HFFc6 (cell line): ENCODE measurements around the gene TNF. TPM values are rescaled to one million over a fixed set of nuclear protein-coding genes. Genes with fewer than 3 reads are reported as not detected.

ENCODE experiments used
- DNase-seq: peaks from one replicate; pipeline ENCODE4 v3.0.0-alpha.2; 2018
- H3K27ac Mint-ChIP-seq: 2 replicates; pipeline ENCODE4 v1.8.0; 2020; ENCODE audit warnings: mild to moderate bottlenecking, mixed read lengths
- H3K27me3 Mint-ChIP-seq: 2 replicates; pipeline ENCODE4 v1.8.0; 2021; ENCODE audit warnings: mild to moderate bottlenecking, moderate library complexity, mixed read lengths; ENCODE audit not compliant: insufficient read depth
- H3K36me3 Mint-ChIP-seq: 2 replicates; pipeline ENCODE4 v1.8.0; 2021; ENCODE audit warnings: low read depth, mixed read lengths
- H3K4me1 Mint-ChIP-seq: 2 replicates; pipeline ENCODE4 v1.8.0; 2020; ENCODE audit warnings: low read depth, mixed read lengths
- H3K4me3 Mint-ChIP-seq: 2 replicates; pipeline ENCODE4 v1.8.0; 2020; ENCODE audit warnings: mild to moderate bottlenecking, moderate library complexity, mixed read lengths
- H3K9me3 Mint-ChIP-seq: 2 replicates; pipeline ENCODE4 v1.8.0; 2020; ENCODE audit warnings: mild to moderate bottlenecking, mixed read lengths
- total RNA-seq, 6 experiments: library from RNA; stranded (reverse); fragmentation: NEBNext Ultra II Directional; extraction: Animal tissue kit (Norgen Biotek cat#: 25700); gene quantifications; 2 replicates in 1 of 6; 3 replicates in 5 of 6; pipeline ENCODE4 v1.2.3, GENCODE V29; 2021
- TF ChIP-seq, protein P1 (sequence below): fragments of 200-600 bp; sonication (generic); IDR thresholded peaks from 2 replicates; pipeline ENCODE4 v1.5.0; 2021; ENCODE audit warnings: antibody characterized with exemption, mild to moderate bottlenecking

Gene TNF
- total RNA-seq, 6 experiments from 2014 or later: 0.12 to 0.41 (median 0.23) TPM

DNA sequence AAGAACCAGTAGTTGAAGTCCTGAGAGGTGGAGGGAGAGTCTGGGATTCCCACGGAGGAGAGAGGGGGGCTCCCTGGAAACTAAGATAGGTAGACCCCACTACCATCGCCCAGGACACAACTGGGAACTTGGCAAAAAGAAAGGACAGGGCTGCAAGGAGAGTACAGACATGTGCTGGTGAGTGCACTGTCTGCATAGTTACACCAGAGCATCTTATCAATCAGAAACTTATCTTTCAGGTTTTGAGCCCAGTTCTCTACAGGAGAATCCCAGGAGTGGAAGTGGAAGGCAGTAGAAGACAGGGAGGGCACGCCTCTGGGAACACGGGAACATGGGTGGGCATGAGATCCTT is 15.8 kb upstream of the TNF start:
- Mint-ChIP-seq H3K27me3 (peaks cover 7% of the 10 kb centered on the region), H3K27ac (peak overlapping the region; percentile 85), H3K4me1 (peaks cover 56% of the 10 kb centered on the region), H3K9me3 (no peaks in the 10 kb centered on the region), H3K4me3 (peak overlapping the region; percentile 50), H3K36me3 (peaks cover 25% of the 10 kb centered on the region)
- TF ChIP-seq, protein P1, sequence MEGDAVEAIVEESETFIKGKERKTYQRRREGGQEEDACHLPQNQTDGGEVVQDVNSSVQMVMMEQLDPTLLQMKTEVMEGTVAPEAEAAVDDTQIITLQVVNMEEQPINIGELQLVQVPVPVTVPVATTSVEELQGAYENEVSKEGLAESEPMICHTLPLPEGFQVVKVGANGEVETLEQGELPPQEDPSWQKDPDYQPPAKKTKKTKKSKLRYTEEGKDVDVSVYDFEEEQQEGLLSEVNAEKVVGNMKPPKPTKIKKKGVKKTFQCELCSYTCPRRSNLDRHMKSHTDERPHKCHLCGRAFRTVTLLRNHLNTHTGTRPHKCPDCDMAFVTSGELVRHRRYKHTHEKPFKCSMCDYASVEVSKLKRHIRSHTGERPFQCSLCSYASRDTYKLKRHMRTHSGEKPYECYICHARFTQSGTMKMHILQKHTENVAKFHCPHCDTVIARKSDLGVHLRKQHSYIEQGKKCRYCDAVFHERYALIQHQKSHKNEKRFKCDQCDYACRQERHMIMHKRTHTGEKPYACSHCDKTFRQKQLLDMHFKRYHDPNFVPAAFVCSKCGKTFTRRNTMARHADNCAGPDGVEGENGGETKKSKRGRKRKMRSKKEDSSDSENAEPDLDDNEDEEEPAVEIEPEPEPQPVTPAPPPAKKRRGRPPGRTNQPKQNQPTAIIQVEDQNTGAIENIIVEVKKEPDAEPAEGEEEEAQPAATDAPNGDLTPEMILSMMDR: no peak
- no peak for DNase-seq

DNA sequence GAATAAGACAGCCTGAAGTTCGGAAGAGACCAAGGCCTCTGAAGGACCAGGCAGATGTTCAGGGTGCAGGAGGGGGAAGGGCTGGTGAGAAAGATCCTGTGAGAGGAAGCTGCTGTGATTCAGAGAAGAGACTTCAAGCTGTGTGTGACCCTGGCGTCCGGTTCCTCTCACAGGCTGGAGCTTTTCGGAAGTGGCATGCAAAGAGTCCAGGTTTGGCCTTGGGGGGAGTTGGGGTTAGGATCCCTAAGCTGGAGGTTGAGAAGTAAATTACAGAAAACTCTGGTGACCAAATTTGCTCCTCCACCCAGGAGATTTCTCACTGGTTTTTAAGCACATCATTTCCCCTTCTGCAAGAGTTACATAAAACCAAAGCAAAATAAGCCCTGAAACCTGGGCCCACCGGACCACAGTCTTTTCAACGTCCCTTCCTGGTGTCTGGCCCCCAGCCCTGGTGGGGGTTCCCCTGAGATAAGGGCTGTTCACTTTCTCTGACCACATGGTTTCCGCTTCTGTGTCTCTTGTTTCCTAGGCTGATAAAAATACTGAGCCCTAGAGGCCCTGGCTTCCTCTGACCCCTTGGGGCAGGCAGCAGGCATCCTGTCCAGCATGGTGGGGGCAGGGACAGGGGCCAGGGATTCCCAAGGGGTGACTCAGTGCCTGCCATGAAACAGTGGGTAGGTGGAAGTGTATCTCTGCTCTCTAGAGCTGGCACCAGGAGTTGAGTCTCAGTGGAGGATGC is 15.2 kb upstream of the TNF start:
- peak overlapping the region; percentile 85 for H3K27ac Mint-ChIP-seq
- H3K36me3 Mint-ChIP-seq: peaks cover 25% of the 10 kb centered on the region
- H3K9me3 Mint-ChIP-seq: no peaks in the 10 kb centered on the region
- TF ChIP-seq, protein P1: no peak
- peak; percentile 74 for DNase-seq
- peak overlapping the region; percentile 50 for H3K4me3 Mint-ChIP-seq
- H3K27me3 Mint-ChIP-seq: peaks cover 7% of the 10 kb centered on the region
- H3K4me1 Mint-ChIP-seq: peaks cover 56% of the 10 kb centered on the region

DNA sequence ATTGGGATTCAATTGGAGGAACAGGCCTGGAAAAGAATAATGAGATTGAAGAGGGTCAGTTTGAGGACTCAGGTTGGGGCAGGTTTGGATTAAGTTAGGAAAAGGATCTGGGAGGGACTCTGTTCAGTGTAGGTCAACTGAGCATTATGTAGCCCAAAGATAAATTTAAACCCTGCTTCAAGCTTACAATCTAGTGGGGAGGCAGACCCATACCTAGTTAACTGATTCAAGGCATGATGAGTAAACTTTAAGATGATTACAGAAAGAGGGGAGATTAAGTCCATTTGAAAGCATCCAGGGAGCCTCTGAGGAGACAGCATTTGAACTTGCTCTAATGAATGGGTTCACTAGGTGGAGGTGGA is 14.7 kb upstream of the TNF start:
- Mint-ChIP-seq H3K4me1 (peaks cover 56% of the 10 kb centered on the region), H3K9me3 (no peaks in the 10 kb centered on the region), H3K27me3 (peaks cover 7% of the 10 kb centered on the region), H3K36me3 (peaks cover 25% of the 10 kb centered on the region), H3K4me3 (peak overlapping the region; percentile 50), H3K27ac (peak overlapping the region; percentile 85)
- TF ChIP-seq, protein P1: no peak
- no peak for DNase-seq

DNA sequence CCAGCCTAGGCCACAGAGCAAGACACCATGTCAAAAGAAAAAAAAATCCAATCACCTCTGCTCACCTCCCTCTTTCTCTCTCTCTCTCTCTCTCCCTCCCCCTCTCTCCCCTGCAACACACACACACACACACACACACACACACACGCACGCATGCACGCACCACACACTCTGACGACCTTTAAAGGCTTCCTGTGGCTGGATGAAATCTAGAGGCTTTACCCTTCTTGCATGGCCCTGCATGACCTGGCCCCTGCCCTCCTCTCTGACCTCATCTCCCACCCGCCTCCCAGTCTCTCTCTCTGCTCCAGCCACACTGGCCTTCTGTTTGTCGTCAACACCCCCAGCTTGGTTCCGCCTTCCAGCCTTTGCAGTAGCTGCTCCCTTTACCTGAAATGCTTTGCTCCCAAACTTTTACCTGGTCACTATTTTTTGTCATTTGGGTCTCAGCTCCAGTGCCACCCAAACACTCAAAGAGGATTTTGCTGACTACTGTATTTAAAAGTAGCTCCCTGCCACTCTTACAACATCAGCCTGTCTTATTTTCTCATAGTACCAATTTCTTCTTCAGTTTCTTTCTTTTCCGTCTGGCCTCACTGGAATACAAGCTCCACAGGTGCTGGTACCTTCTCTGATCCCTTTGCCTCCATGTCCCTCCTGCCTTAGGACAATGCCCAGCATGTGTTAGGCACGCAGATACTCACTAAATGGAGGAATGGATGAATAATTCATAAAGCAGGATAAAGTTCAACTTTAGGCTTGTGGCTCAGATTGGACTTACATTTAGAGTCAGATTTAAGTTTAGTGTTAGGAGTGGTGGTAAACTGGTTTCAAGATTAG is 7.6 kb upstream of the TNF start:
- H3K27me3 Mint-ChIP-seq: peaks cover 8% of the 10 kb centered on the region
- TF ChIP-seq, protein P1: no peak
- H3K27ac Mint-ChIP-seq: no peak overlapping the region
- no peak for DNase-seq
- H3K4me3 Mint-ChIP-seq: no peak overlapping the region
- H3K36me3 Mint-ChIP-seq: no peaks in the 10 kb centered on the region
- H3K9me3 Mint-ChIP-seq: no peaks in the 10 kb centered on the region
- H3K4me1 Mint-ChIP-seq: peaks cover 14% of the 10 kb centered on the region

DNA sequence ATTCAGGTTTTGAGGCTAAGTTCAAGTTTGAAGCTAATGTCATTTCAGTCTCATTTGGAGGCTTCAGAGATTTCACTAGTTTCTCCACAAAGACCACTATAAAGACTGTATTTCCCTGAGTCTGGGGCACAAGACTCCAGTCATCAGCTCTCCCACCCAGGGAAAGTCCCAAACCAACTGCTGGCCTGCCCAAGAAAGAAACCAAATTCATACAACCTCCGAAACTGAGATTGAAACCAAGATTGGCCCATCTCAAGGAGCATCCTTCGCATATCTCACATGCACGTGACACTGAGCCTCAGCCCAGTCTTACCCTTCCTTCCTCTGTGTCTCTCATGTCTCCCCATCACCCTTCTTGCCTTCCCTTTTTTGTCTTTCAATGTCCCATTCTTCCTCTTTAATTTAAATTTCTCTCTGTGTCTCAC is 6.8 kb upstream of the TNF start:
- TF ChIP-seq, protein P1: no peak
- Mint-ChIP-seq H3K4me3 (no peak overlapping the region), H3K4me1 (peaks cover 9% of the 10 kb centered on the region)

More for the DNA sequence above, 6.8 kb upstream of the TNF start:
- H3K27ac Mint-ChIP-seq: no peak overlapping the region
- DNase-seq: no peak
- H3K36me3 Mint-ChIP-seq: no peaks in the 10 kb centered on the region
- no peaks in the 10 kb centered on the region for H3K9me3 Mint-ChIP-seq
- H3K27me3 Mint-ChIP-seq: peaks cover 8% of the 10 kb centered on the region
